ENCODE measurements around the gene ARHGAP45.

The ARHGAP45 gene

GRCh38 chr19:1063909-1064660 is 2.9 kb upstream of the ARHGAP45 start:
- DNase-seq (ENCODE audit: low read depth), result no peak
- H3K4me3 ChIP-seq (ENCODE audit: control insufficient read depth, low read depth, low read length), result no peak overlapping the region
- no peak for TF ChIP-seq CTCF (IDR thresholded peaks at IDR 0.05; ENCODE audit: control insufficient read depth, insufficient read depth, low read depth, low read length, missing control alignments)

GRCh38 chr19:1064661-1065605 is 2.0 kb upstream of the ARHGAP45 start:
- DNase-seq (ENCODE audit: low read depth), result no peak
- H3K4me3 ChIP-seq (ENCODE audit: control insufficient read depth, low read depth, low read length), result no peak overlapping the region
- peak; percentile 58 for TF ChIP-seq CTCF (IDR thresholded peaks at IDR 0.05; ENCODE audit: control insufficient read depth, insufficient read depth, low read depth, low read length, missing control alignments)

GRCh38 chr19:1065606-1066109 is 1.3 kb upstream of the ARHGAP45 start:
- TF ChIP-seq CTCF (IDR thresholded peaks at IDR 0.05; ENCODE audit: control insufficient read depth, insufficient read depth, low read depth, low read length, missing control alignments), result no peak
- no peak overlapping the region for H3K4me3 ChIP-seq (ENCODE audit: control insufficient read depth, low read depth, low read length)
- no peak for DNase-seq (ENCODE audit: low read depth)

- no peak for DNase-seq (ENCODE audit: low read depth)
- no peak for TF ChIP-seq CTCF (IDR thresholded peaks at IDR 0.05; ENCODE audit: control insufficient read depth, insufficient read depth, low read depth, low read length, missing control alignments)
- no peak overlapping the region for H3K4me3 ChIP-seq (ENCODE audit: control insufficient read depth, low read depth, low read length)
These were observed 668 bp upstream of the ARHGAP45 start for GRCh38 chr19:1066251-1066747.

- no peak for DNase-seq (ENCODE audit: low read depth)
- TF ChIP-seq CTCF (IDR thresholded peaks at IDR 0.05; ENCODE audit: control insufficient read depth, insufficient read depth, low read depth, low read length, missing control alignments), result no peak
These were observed 482 bp downstream of the ARHGAP45 start for GRCh38 chr19:1067341-1067957.

More at GRCh38 chr19:1067341-1067957, 482 bp downstream of the ARHGAP45 start:
- H3K4me3 ChIP-seq (ENCODE audit: control insufficient read depth, low read depth, low read length), result no peak overlapping the region; the same call in 1 of the 2 replicates
